Ishikawa (cell line): ENCODE results near the gene STPG4.

Experiments used
- CEBPB ChIP-seq: IDR thresholded peaks from 2 replicates; pipeline ENCODE4 v1.6.1; 2012
- EGR1 ChIP-seq: IDR thresholded peaks from 2 replicates; pipeline ENCODE4 v1.6.1; 2012
- EP300 ChIP-seq: IDR thresholded peaks from 2 replicates; pipeline ENCODE4 v1.6.1; 2012; ENCODE audit warnings: borderline replicate concordance
- FOXM1 ChIP-seq: IDR thresholded peaks from 2 replicates; pipeline ENCODE4 v1.6.1; 2012; ENCODE audit warnings: low read depth, borderline replicate concordance
- RAD21 ChIP-seq: IDR thresholded peaks from 2 replicates; pipeline ENCODE4 v1.6.1; 2012; ENCODE audit warnings: low read depth
- REST ChIP-seq: IDR thresholded peaks from 2 replicates; pipeline ENCODE4 v1.6.1; 2012; ENCODE audit warnings: low read depth, mild to moderate bottlenecking
- TAF1 ChIP-seq: IDR thresholded peaks from 2 replicates; pipeline ENCODE4 v1.6.1; 2012; ENCODE audit warnings: low read depth, mild to moderate bottlenecking
- TEAD4 ChIP-seq: IDR thresholded peaks from 2 replicates; pipeline ENCODE4 v1.6.1; 2012
- ZBTB7A ChIP-seq: IDR thresholded peaks from 2 replicates; pipeline ENCODE4 v1.6.1; 2012; ENCODE audit warnings: low read depth
- TF ChIP-seq, protein P1 (sequence below): IDR thresholded peaks from 2 replicates; pipeline ENCODE4 v1.6.1; 2012

GRCh38 chr2:47091118-47091517, 64.0 kb downstream of the STPG4 start:
- TF ChIP-seq EGR1: no peak
- no peak for TF ChIP-seq TAF1
- TF ChIP-seq, protein P1, sequence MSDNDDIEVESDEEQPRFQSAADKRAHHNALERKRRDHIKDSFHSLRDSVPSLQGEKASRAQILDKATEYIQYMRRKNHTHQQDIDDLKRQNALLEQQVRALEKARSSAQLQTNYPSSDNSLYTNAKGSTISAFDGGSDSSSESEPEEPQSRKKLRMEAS: no peak
- no peak for TF ChIP-seq FOXM1
- no peak for TF ChIP-seq EP300
- TF ChIP-seq RAD21: no peak
- no peak for TF ChIP-seq TEAD4
- TF ChIP-seq CEBPB: no peak
- TF ChIP-seq REST: no peak
- no peak for TF ChIP-seq ZBTB7A
